Thyroid gland (tissue), 4 donors: ENCODE results near the gene PTPRN2.

Experiments used
- POLR2A ChIP-seq, 2 donors: fragments of 450-650 bp; IDR thresholded peaks; one replicate each; pipeline ENCODE4 v1.6.1; 2017; ENCODE audit warnings: antibody characterized with exemption in 2 of 2, mild to moderate bottlenecking in 2 of 2, moderate library complexity in 1 of 2
- TF ChIP-seq, protein P1 (sequence below), 6 experiments: fragments of 200-600 bp in 3 of 6; fragments of 450-650 bp in 3 of 6; sonication (generic) in 3 of 6; IDR thresholded peaks; one replicate each; pipeline ENCODE4 v1.5.1; 2016 to 2019; ENCODE audit warnings: antibody characterized with exemption in 6 of 6, mild to moderate bottlenecking in 2 of 6, inconsistent platforms in 1 of 6, moderate library complexity in 1 of 6

DNA sequence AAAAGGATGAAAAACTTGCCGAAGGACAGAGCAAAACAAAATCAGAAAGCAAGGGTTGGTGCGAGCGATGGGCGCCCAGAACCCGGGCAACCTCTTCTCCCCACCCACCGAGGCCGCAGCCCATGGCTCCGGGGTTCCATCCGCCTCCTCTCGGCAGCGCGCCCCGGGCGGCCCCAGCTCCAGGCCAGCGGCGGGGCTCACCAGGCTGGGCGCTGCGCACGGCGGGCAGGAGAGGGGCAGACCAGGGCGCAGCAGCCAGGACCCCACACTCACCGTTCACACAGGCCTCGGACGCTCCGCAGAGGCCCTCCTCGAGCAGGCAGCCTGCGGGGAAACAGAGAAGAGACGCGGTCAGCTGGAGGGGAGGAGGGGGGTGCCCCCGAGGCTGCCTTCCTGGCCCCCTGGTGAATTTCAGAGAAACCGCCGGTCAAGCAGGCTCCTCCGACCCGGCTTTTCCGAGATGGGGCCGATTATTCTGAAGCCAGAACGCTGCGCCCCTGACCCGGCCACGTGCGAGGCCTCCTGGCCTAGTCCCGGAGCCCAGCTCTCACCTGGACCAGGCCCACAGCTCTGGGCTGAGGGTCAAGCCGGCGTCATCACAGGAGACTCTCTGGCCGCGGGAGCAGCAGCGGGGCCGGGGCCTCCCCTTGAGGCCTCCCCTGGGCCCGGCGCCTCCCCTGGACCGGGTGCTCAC lies 98.0 kb downstream of the PTPRN2 start:
- TF ChIP-seq, protein P1, sequence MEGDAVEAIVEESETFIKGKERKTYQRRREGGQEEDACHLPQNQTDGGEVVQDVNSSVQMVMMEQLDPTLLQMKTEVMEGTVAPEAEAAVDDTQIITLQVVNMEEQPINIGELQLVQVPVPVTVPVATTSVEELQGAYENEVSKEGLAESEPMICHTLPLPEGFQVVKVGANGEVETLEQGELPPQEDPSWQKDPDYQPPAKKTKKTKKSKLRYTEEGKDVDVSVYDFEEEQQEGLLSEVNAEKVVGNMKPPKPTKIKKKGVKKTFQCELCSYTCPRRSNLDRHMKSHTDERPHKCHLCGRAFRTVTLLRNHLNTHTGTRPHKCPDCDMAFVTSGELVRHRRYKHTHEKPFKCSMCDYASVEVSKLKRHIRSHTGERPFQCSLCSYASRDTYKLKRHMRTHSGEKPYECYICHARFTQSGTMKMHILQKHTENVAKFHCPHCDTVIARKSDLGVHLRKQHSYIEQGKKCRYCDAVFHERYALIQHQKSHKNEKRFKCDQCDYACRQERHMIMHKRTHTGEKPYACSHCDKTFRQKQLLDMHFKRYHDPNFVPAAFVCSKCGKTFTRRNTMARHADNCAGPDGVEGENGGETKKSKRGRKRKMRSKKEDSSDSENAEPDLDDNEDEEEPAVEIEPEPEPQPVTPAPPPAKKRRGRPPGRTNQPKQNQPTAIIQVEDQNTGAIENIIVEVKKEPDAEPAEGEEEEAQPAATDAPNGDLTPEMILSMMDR (IDR thresholded peaks at IDR 0.05): no peak
- TF ChIP-seq POLR2A (IDR thresholded peaks at IDR 0.05): no peak
